Raji (cell line): Measurements from ENCODE around the gene TMEM108.

Source experiments
- POLR2A ChIP-seq: IDR thresholded peaks from 2 replicates; pipeline ENCODE4 v1.6.1; 2011; ENCODE audit warnings: low read depth, low read length, control low read depth; ENCODE audit not compliant: insufficient read depth

TMEM108 gene

GRCh38 chr3:133038089-133038730 lies at the start of gene TMEM108:
Gene TMEM108 (plus strand): TSS chr3:133038391.
- TF ChIP-seq POLR2A, result no peak

GRCh38 chr3:132995971-132996370 lies 42.2 kb upstream of the TMEM108 start:
- TF ChIP-seq POLR2A, result no peak

GRCh38 chr3:132997404-132998185 lies 40.6 kb upstream of the TMEM108 start:
- no peak for TF ChIP-seq POLR2A

DNA sequence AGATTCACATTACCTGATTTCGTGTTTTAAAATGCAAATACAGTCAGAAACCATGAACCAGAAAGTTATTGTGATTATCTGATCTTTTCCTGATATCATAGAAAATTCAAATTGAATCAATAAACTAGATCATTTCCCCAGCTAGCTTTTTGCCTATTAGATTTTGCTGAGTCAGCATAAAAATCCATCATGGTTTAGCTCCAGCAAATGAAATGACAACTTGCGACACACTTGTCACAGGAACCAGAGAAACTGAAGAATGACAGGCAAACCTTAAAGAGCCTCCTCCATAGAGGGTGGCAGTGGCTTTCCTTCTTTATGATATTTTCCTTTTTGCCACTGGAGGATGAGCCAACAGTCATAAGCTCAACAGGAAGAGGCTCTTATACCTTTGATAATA lies 30.6 kb upstream of the TMEM108 start:
- TF ChIP-seq POLR2A, result no peak

- TF ChIP-seq POLR2A, result no peak
Measured at GRCh38 chr3:133014325-133014724, 23.9 kb upstream of the TMEM108 start.

GRCh38 chr3:133016838-133017309 lies 21.3 kb upstream of the TMEM108 start:
- no peak for TF ChIP-seq POLR2A

GRCh38 chr3:133018921-133019320 lies 19.3 kb upstream of the TMEM108 start:
- TF ChIP-seq POLR2A, result no peak

DNA sequence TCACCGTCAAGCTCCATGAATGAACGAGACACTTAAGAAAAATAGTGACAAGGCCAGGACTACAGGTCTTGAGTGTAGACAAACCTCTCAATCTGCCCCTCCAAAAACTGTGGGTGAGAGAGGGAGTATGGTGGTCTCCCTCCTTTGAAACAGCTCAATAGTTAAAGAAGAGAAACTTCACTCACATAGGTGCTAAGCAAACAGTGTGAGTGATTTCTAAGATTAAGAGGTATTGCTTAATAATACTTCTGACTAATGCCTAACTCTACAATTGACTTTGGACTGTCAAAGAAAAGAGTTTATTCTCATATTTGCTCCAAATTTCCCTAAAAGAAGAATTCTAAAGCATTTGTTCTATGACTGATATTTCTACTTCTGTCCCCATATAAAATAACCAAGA lies 17.0 kb upstream of the TMEM108 start:
- no peak for TF ChIP-seq POLR2A

- TF ChIP-seq POLR2A, result no peak
Measured at GRCh38 chr3:133023362-133023761, 14.8 kb upstream of the TMEM108 start.

GRCh38 chr3:133025546-133025945 lies 12.6 kb upstream of the TMEM108 start:
- no peak for TF ChIP-seq POLR2A

- TF ChIP-seq POLR2A, result no peak
Measured at GRCh38 chr3:133032301-133032700, 5.9 kb upstream of the TMEM108 start.

GRCh38 chr3:133037436-133037835 lies 755 bp upstream of the TMEM108 start:
- no peak for TF ChIP-seq POLR2A

GRCh38 chr3:133038731-133039375 lies 662 bp downstream of the TMEM108 start:
- no peak for TF ChIP-seq POLR2A

- TF ChIP-seq POLR2A, result no peak
Measured at GRCh38 chr3:133040696-133041523, 2.7 kb downstream of the TMEM108 start.

GRCh38 chr3:133041524-133041829 lies 3.3 kb downstream of the TMEM108 start:
- no peak for TF ChIP-seq POLR2A
